Gastrocnemius medialis (tissue), 4 donors: ENCODE data around the gene ERCC5. TPM values are rescaled to one million over a fixed set of nuclear protein-coding genes. Genes with fewer than 3 reads are reported as not detected.

ENCODE experiments used
- ATAC-seq, 2 donors: fragments of 150-250 bp; one replicate each; pipeline ENCODE4 v1.9.1; 2016
- DNase-seq, 2 donors: peaks; one replicate each; pipeline ENCODE4 v3.0.0-alpha.2; 2019
- H3K27ac ChIP-seq, 4 donors: fragments of 200-600 bp; sonication (generic); 1 replicate in 1 of 4; 2 replicates in 3 of 4; pipeline ENCODE4 v1.5.1; 2016 to 2018; ENCODE audit warnings: mild to moderate bottlenecking in 2 of 4, moderate library complexity in 1 of 4
- H3K27me3 ChIP-seq, 3 donors: fragments of 200-600 bp; sonication (generic) in 2 of 3; 1 replicate in 1 of 3; 2 replicates in 2 of 3; pipeline versions ENCODE4 v1.5.1 to v1.6.0; 2016 to 2019; ENCODE audit warnings: mild to moderate bottlenecking in 1 of 3, moderate library complexity in 1 of 3
- H3K36me3 ChIP-seq, 2 donors: fragments of 200-600 bp; sonication (generic) in 1 of 2; one replicate each; pipeline ENCODE4 v1.5.1; 2017 to 2018
- H3K4me1 ChIP-seq, 2 donors: fragments of 200-600 bp; sonication (generic) in 1 of 2; one replicate each; pipeline ENCODE4 v1.5.1; 2016 to 2017; ENCODE audit warnings: mild to moderate bottlenecking in 2 of 2
- H3K4me3 ChIP-seq, 4 donors: fragments of 200-600 bp; sonication (generic) in 3 of 4; 1 replicate in 1 of 4; 2 replicates in 3 of 4; pipeline ENCODE4 v1.5.1; 2016 to 2019; ENCODE audit warnings: mild to moderate bottlenecking in 2 of 4
- H3K9me3 ChIP-seq, 3 donors: fragments of 200-600 bp; sonication (generic) in 2 of 3; 1 replicate in 1 of 3; 2 replicates in 2 of 3; pipeline ENCODE4 v1.5.1; 2016 to 2019
- CTCF ChIP-seq, 5 experiments: fragments of 450-650 bp in 3 of 5; fragments of 200-600 bp in 2 of 5; sonication (generic) in 2 of 5; IDR thresholded peaks in 4 of 5; conservative IDR thresholded peaks in 1 of 5; 1 replicate in 4 of 5; 2 replicates in 1 of 5; pipeline ENCODE4 v1.5.1; 2016 to 2019; ENCODE audit warnings: antibody characterized with exemption in 5 of 5, mild to moderate bottlenecking in 3 of 5, moderate library complexity in 3 of 5
- POLR2A ChIP-seq, 2 donors: fragments of 450-650 bp; IDR thresholded peaks; one replicate each; pipeline ENCODE4 v1.6.1; 2017; ENCODE audit warnings: antibody characterized with exemption in 2 of 2, mild to moderate bottlenecking in 2 of 2, moderate library complexity in 2 of 2
- in situ Hi-C, 4 donors: fragments of 200-750 bp; cut with MboI; loops; one replicate each; pipeline versions ENCODE4 v1.15.0 to v1.8.0; 2017; ENCODE audit warnings: low sequenced_read_pairs in 4 of 4
- intact Hi-C: fragments of 100-400 bp; cut with DNase I; formaldehyde crosslinking; loops from one replicate; pipeline ENCODE4 v1.15.1; 2023; ENCODE audit warnings: low total_unique reads
- total RNA-seq, 4 donors: library from RNA; depleted of rRNA; stranded (reverse); fragments of >200 nt; gene quantifications; one replicate each; pipeline versions ENCODE4 v1.1.0 to v1.2.3, GENCODE V29; 2016

ERCC5 gene
- total RNA-seq, 4 donors from 2014 or later: 43.5 to 77.7 (median 46.8) TPM

- H3K36me3 ChIP-seq: no peaks in the 10 kb centered on the region
- TF ChIP-seq CTCF (IDR thresholded peaks at IDR 0.05 in 4 of 5, conservative IDR thresholded peaks at IDR 0.05 in 1 of 5): no peak
- TF ChIP-seq POLR2A (IDR thresholded peaks at IDR 0.05): no peak
- intact Hi-C loops: no loop called here
- peaks cover 6% of the 10 kb centered on the region in 2 donors for H3K4me1 ChIP-seq
- no peak overlapping the region for H3K27ac ChIP-seq
- H3K4me3 ChIP-seq: no peak overlapping the region
- in situ Hi-C loops: loop anchor here in 1 of 4 donors (25.0 kb wide), 1 partner anchor 237 kb away; no protein-coding TSS in a partner anchor
- no peak for ATAC-seq
- no peaks in the 10 kb centered on the region for H3K9me3 ChIP-seq
- no peak for DNase-seq
- H3K27me3 ChIP-seq: no peaks in the 10 kb centered on the region
Measured at GRCh38 chr13:102900193-102900608, 54.4 kb downstream of the ERCC5 start.

GRCh38 chr13:102901056-102901455 lies 55.2 kb downstream of the ERCC5 start:
- Histone ChIP-seq H3K27ac (no peak overlapping the region), H3K9me3 (no peaks in the 10 kb centered on the region), H3K4me1 (peaks cover 6% of the 10 kb centered on the region in 2 donors), H3K36me3 (no peaks in the 10 kb centered on the region), H3K4me3 (no peak overlapping the region), H3K27me3 (no peaks in the 10 kb centered on the region)
- DNase-seq (no peak), ATAC-seq (no peak)
- in situ Hi-C loops: loop anchor here in 1 of 4 donors (25.0 kb wide), 1 partner anchor 236 kb away; no protein-coding TSS in a partner anchor
- intact Hi-C loops: no loop called here
- TF ChIP-seq POLR2A (IDR thresholded peaks at IDR 0.05) (no peak), CTCF (IDR thresholded peaks at IDR 0.05 in 4 of 5, conservative IDR thresholded peaks at IDR 0.05 in 1 of 5) (no peak)

- TF ChIP-seq POLR2A (IDR thresholded peaks at IDR 0.05): no peak
- no peak for TF ChIP-seq CTCF (IDR thresholded peaks at IDR 0.05 in 4 of 5, conservative IDR thresholded peaks at IDR 0.05 in 1 of 5)
- Histone ChIP-seq H3K36me3 (no peaks in the 10 kb centered on the region), H3K4me1 (peaks cover 6% of the 10 kb centered on the region in 2 donors), H3K27ac (peak overlapping the region in 1 of 4 donors; percentile 60), H3K9me3 (no peaks in the 10 kb centered on the region), H3K4me3 (no peak overlapping the region), H3K27me3 (no peaks in the 10 kb centered on the region)
- DNase-seq: no peak
- ATAC-seq: no peak
- intact Hi-C loops: no loop called here
- in situ Hi-C loops: loop anchor here in 1 of 4 donors (25.0 kb wide), 1 partner anchor 236 kb away; no protein-coding TSS in a partner anchor
Measured at GRCh38 chr13:102901615-102902305, 55.9 kb downstream of the ERCC5 start.

- peak in 1 of 2 donors; percentile 50 for DNase-seq
- in situ Hi-C loops: loop anchor here in 1 of 4 donors (25.0 kb wide), 1 partner anchor 234 kb away; no protein-coding TSS in a partner anchor
- ATAC-seq: peak; percentile 16 to 55
Measured at GRCh38 chr13:102902789-102903347, 57.0 kb downstream of the ERCC5 start.

More at GRCh38 chr13:102902789-102903347, 57.0 kb downstream of the ERCC5 start:
- intact Hi-C loops: no loop called here
- no peaks in the 10 kb centered on the region for H3K27me3 ChIP-seq
- H3K36me3 ChIP-seq: no peaks in the 10 kb centered on the region
- H3K4me3 ChIP-seq: peak overlapping the region in 3 of 4 donors; percentile 3 to 24 (median 13)
- TF ChIP-seq CTCF (IDR thresholded peaks at IDR 0.05 in 4 of 5, conservative IDR thresholded peaks at IDR 0.05 in 1 of 5) (no peak), POLR2A (IDR thresholded peaks at IDR 0.05) (no peak)
- no peaks in the 10 kb centered on the region for H3K9me3 ChIP-seq
- peaks cover 6% of the 10 kb centered on the region in 2 donors for H3K4me1 ChIP-seq
- H3K27ac ChIP-seq: peak overlapping the region in 2 of 4 donors; percentile 39 to 60
